Panc1 (cell line): ENCODE measurements around the gene SLC39A10. TPM values are rescaled to one million over a fixed set of nuclear protein-coding genes. Genes with fewer than 3 reads are reported as not detected.

ENCODE experiments used
- ATAC-seq: fragments of 200-7000 bp; cut with Tn5 transposase; 2 replicates; pipeline ENCODE4 v1.9.1; 2020; ENCODE audit warnings: mild to moderate bottlenecking, moderate library complexity
- BruUV-seq: library from RNA; stranded (reverse); fragments of 400-500 nt; replicated peaks from 2 replicates; lab custom pipeline; 2021; lab: Mats Ljungman, UMichigan
- CTCF ChIA-PET: fragments of 300-600 bp; sonication (Branson Sonifier 250); formaldehyde crosslinking; loops from one replicate; lab custom pipeline; 2022; ENCODE audit warnings: antibody characterized with exemption; lab: Charles Lee
- POLR2A ChIA-PET: fragments of 300-600 bp; sonication (Branson Sonifier 250); formaldehyde crosslinking; loops from one replicate; lab custom pipeline; 2022; ENCODE audit warnings: antibody characterized with exemption; lab: Charles Lee
- DNase-seq: peaks from one replicate; pipeline ENCODE4 v3.0.0-alpha.2; 2010; ENCODE audit warnings: low read depth, low spot score
- H3K27ac ChIP-seq: 2 replicates; pipeline ENCODE4 v1.5.1; 2011; ENCODE audit warnings: mild to moderate bottlenecking, low read length, inconsistent platforms
- H3K27me3 ChIP-seq: fragments of 200-500 bp; sonication (Bioruptor generic); 2 replicates; pipeline ENCODE4 v1.6.0; 2014; ENCODE audit warnings: low read length, inconsistent platforms; ENCODE audit not compliant: control insufficient read depth, insufficient read depth
- H3K36me3 ChIP-seq: fragments of 200-500 bp; sonication (Bioruptor generic); 2 replicates; pipeline ENCODE4 v1.5.1; 2014; ENCODE audit warnings: inconsistent platforms, mild to moderate bottlenecking, low read length, moderate library complexity; ENCODE audit not compliant: control insufficient read depth, insufficient read depth
- H3K4me1 ChIP-seq: 2 replicates; pipeline ENCODE4 v1.5.1; 2011; ENCODE audit warnings: inconsistent platforms, mild to moderate bottlenecking, low read length, moderate library complexity; ENCODE audit not compliant: control insufficient read depth, insufficient read depth
- H3K4me3 ChIP-seq, 2 experiments: 2 replicates each; pipeline ENCODE4 v1.5.1; 2011 to 2012; ENCODE audit warnings: low read depth in 2 of 2, low read length in 2 of 2, mild to moderate bottlenecking in 2 of 2, inconsistent platforms in 1 of 2, moderate library complexity in 1 of 2
- H3K9me3 ChIP-seq: fragments of 200-500 bp; sonication (Bioruptor generic); 2 replicates; pipeline ENCODE4 v1.5.1; 2014; ENCODE audit warnings: low read depth, mild to moderate bottlenecking, inconsistent platforms, low read length, moderate library complexity; ENCODE audit not compliant: control insufficient read depth, insufficient read depth
- CTCF ChIP-seq: fragments of 450-650 bp; IDR thresholded peaks from 2 replicates; pipeline ENCODE4 v1.5.1; 2017; ENCODE audit warnings: mild to moderate bottlenecking
- POLR2AphosphoS5 ChIP-seq: IDR thresholded peaks from 2 replicates; pipeline ENCODE4 v1.6.1; 2012; ENCODE audit warnings: mild to moderate bottlenecking, low read depth, low read length, moderate library complexity
- REST ChIP-seq, 2 experiments: IDR thresholded peaks; 2 replicates each; pipeline ENCODE4 v1.6.1; 2011 to 2012; ENCODE audit warnings: low read depth in 2 of 2, control low read depth in 1 of 2, low read length in 1 of 2, mild to moderate bottlenecking in 1 of 2, moderate library complexity in 1 of 2; ENCODE audit not compliant: insufficient read depth in 1 of 2
- SIN3A ChIP-seq: IDR thresholded peaks from 2 replicates; pipeline ENCODE4 v1.6.1; 2012; ENCODE audit warnings: low read depth, mild to moderate bottlenecking, low read length, moderate library complexity, borderline replicate concordance; ENCODE audit not compliant: insufficient read depth
- TCF7L2 ChIP-seq: IDR thresholded peaks from 2 replicates; pipeline ENCODE4 v1.6.1; 2011; ENCODE audit warnings: mild to moderate bottlenecking, low read depth, low read length, inconsistent platforms
- in situ Hi-C: cut with HindIII; loops from 2 replicates; pipeline ENCODE4 v1.10.0; 2016; ENCODE audit warnings: low sequenced_read_pairs, low pct_unique_long_range_greater_than_20kb
- intact Hi-C: fragments of 100-400 bp; cut with micrococcal nuclease; formaldehyde crosslinking; loops from one replicate; pipeline ENCODE4 v1.10.0; 2022; ENCODE audit not compliant: unreplicated experiment
- total RNA-seq: library from RNA; stranded (reverse); gene quantifications from one replicate; pipeline ENCODE4 v1.2.1, GENCODE V29; 2021; ENCODE audit not compliant: unreplicated experiment

SLC39A10 gene
- total RNA-seq, 1 experiment from 2014 or later = 45.9 TPM

GRCh38 chr2:195638750-195639149 lies 18.3 kb upstream of the SLC39A10 start:
- POLR2A ChIA-PET = no interaction called here
- CTCF ChIA-PET = no interaction called here
- no peak overlapping the region for H3K4me3 ChIP-seq
- ATAC-seq = no peak
- in situ Hi-C loops = no loop called here
- no peak for DNase-seq
- no peaks in the 10 kb centered on the region for H3K9me3 ChIP-seq
- H3K27me3 ChIP-seq = no peaks in the 10 kb centered on the region
- H3K36me3 ChIP-seq = no peaks in the 10 kb centered on the region
- H3K4me1 ChIP-seq = no peaks in the 10 kb centered on the region
- no peak overlapping the region for H3K27ac ChIP-seq
- BruUV-seq = no TSS peak
- TF ChIP-seq CTCF = no peak
- no peak for TF ChIP-seq REST (IDR thresholded peaks at IDR 0.05; ENCODE audit: insufficient read depth in 1 of 2, low read depth in 2 of 2, low read length in 1 of 2)
- no peak for TF ChIP-seq POLR2AphosphoS5
- TF ChIP-seq TCF7L2 = no peak
- no peak for TF ChIP-seq SIN3A
- intact Hi-C loops = no loop called here

GRCh38 chr2:195639238-195639858 lies 17.7 kb upstream of the SLC39A10 start:
- no peak for TF ChIP-seq TCF7L2
- no peak for TF ChIP-seq SIN3A
- TF ChIP-seq REST (IDR thresholded peaks at IDR 0.05; ENCODE audit: insufficient read depth in 1 of 2, low read depth in 2 of 2, low read length in 1 of 2) = no peak
- TF ChIP-seq POLR2AphosphoS5 = no peak
- TF ChIP-seq CTCF = no peak
- Histone ChIP-seq H3K4me3 (no peak overlapping the region), H3K27ac (no peak overlapping the region), H3K9me3 (no peaks in the 10 kb centered on the region), H3K36me3 (no peaks in the 10 kb centered on the region), H3K4me1 (no peaks in the 10 kb centered on the region), H3K27me3 (no peaks in the 10 kb centered on the region)
- DNase-seq (no peak), ATAC-seq (no peak)
- POLR2A ChIA-PET = no interaction called here
- no TSS peak for BruUV-seq
- intact Hi-C loops = no loop called here
- CTCF ChIA-PET = no interaction called here
- in situ Hi-C loops = no loop called here
